Hepatocyte (in vitro differentiated cells): ENCODE results near the gene IQCF6. TPM values are rescaled to one million over a fixed set of nuclear protein-coding genes. Genes with fewer than 3 reads are reported as not detected.

Experiments used
- DNase-seq: peaks from one replicate; pipeline ENCODE4 v3.0.0-alpha.2; 2016; ENCODE audit warnings: low spot score
- H2AFZ ChIP-seq: fragments of 200-600 bp; sonication (generic); 2 replicates; pipeline ENCODE4 v1.6.0; 2016; ENCODE audit warnings: antibody characterized with exemption, mild to moderate bottlenecking
- H3K27ac ChIP-seq: fragments of 200-600 bp; sonication (generic); 2 replicates; pipeline ENCODE4 v1.5.1; 2016; ENCODE audit warnings: mild to moderate bottlenecking
- H3K27me3 ChIP-seq: fragments of 200-600 bp; sonication (generic); 2 replicates; pipeline ENCODE4 v1.6.1; 2016
- H3K36me3 ChIP-seq: fragments of 200-600 bp; sonication (generic); replicated peaks from 2 replicates; pipeline ENCODE4 v1.5.1; 2016; ENCODE audit warnings: low read depth; ENCODE audit not compliant: insufficient read depth
- H3K4me1 ChIP-seq: fragments of 200-600 bp; sonication (generic); 2 replicates; pipeline ENCODE4 v1.5.1; 2016; ENCODE audit warnings: mild to moderate bottlenecking, moderate library complexity; ENCODE audit not compliant: insufficient read depth
- H3K4me2 ChIP-seq: fragments of 200-600 bp; sonication (generic); 2 replicates; pipeline ENCODE4 v1.6.0; 2016
- H3K4me3 ChIP-seq: fragments of 200-600 bp; sonication (generic); 2 replicates; pipeline ENCODE4 v1.5.1; 2016; ENCODE audit warnings: mild to moderate bottlenecking
- H3K79me2 ChIP-seq: fragments of 200-600 bp; sonication (generic); 2 replicates; pipeline ENCODE4 v1.6.0; 2017; ENCODE audit warnings: mild to moderate bottlenecking
- H3K9me2 ChIP-seq: fragments of 200-600 bp; sonication (generic); replicated peaks from 2 replicates; pipeline ENCODE4 v1.6.0; 2017; ENCODE audit warnings: mild to moderate bottlenecking; ENCODE audit not compliant: insufficient read depth
- H3K9me3 ChIP-seq: fragments of 200-600 bp; sonication (generic); 2 replicates; pipeline ENCODE4 v1.5.1; 2016; ENCODE audit warnings: low read depth, mild to moderate bottlenecking
- H4K20me1 ChIP-seq: fragments of 200-600 bp; sonication (generic); 2 replicates; pipeline ENCODE4 v1.6.0; 2016; ENCODE audit warnings: mild to moderate bottlenecking; ENCODE audit not compliant: insufficient read depth, poor library complexity, severe bottlenecking
- EZH2 ChIP-seq: fragments of 200-600 bp; sonication (generic); IDR thresholded peaks from 2 replicates; pipeline ENCODE4 v1.6.1; 2016; ENCODE audit warnings: antibody characterized with exemption, mild to moderate bottlenecking, borderline replicate concordance
- EZH2phosphoT487 ChIP-seq: fragments of 200-600 bp; sonication (generic); IDR thresholded peaks from one replicate; pipeline ENCODE4 v1.6.1; 2018; ENCODE audit warnings: antibody characterized with exemption, mild to moderate bottlenecking, low read depth, moderate library complexity; ENCODE audit not compliant: unreplicated experiment, severe bottlenecking
- WGBS: methylation state at CpG from one replicate; pipeline ENCODE4 v1.1.6; 2016; ENCODE audit warnings: low lambda C conversion rate; ENCODE audit errors: missing lambda C conversion rate; 5-methylcytosine and 5-hydroxymethylcytosine counted together
- polyA plus RNA-seq: library from polyadenylated mRNA; unstranded; fragments of >200 nt; fragmentation: Nextera tagmentation; extraction: Ambion mirVana; gene quantifications from 2 replicates; pipeline ENCODE4 v1.2.1, GENCODE V29; 2016
- total RNA-seq: library from RNA; depleted of rRNA; stranded (reverse); fragments of >200 nt; gene quantifications from 2 replicates; pipeline ENCODE4 v1.2.3, GENCODE V29; 2014
- TF ChIP-seq, protein P1 (sequence below): fragments of 200-600 bp; sonication (generic); IDR thresholded peaks from 2 replicates; pipeline ENCODE4 v1.5.1; 2016; ENCODE audit warnings: antibody characterized with exemption, mild to moderate bottlenecking; ENCODE audit not compliant: poor library complexity

IQCF6 gene
- total RNA-seq (not detected in 2 replicates), polyA plus RNA-seq (not detected in 2 replicates)

DNA sequence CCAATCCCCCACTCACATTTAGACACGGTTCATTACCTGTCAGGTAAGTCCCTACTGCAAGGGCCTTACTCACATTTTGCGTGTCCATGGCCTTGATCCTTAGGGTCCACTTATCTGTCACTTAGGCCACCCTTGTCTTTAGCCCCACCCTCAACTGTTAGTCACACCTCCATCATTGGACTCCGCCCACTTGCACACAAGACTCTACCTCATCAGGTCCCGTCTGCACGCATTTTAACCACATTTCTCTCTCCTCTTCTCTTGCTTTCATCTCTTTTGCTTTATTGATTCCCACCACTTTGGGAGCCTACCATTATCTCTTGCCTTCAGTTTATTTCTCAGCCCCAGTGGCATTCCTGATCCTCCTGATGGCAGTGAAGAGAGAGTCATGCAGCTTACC lies at the start of gene IQCF6:
TSS of gene IQCF6 (minus strand) at position 101 of the 400 bp plus-strand sequence. CDS start at position 88, 13 bp downstream.
- Histone ChIP-seq H3K27me3 (peaks cover 1% of the 10 kb centered on the region), H3K9me2 (no peaks in the 10 kb centered on the region), H4K20me1 (no peaks in the 10 kb centered on the region), H3K9me3 (no peaks in the 10 kb centered on the region), H3K36me3 (no peaks in the 10 kb centered on the region), H3K79me2 (no peaks in the 10 kb centered on the region), H3K4me2 (no peak within 1 kb of the TSS), H3K27ac (no peak within 1 kb of the TSS), H2AFZ (no peak within 1 kb of the TSS), H3K4me1 (no peaks in the 10 kb centered on the region), H3K4me3 (no peak within 1 kb of the TSS)
- TF ChIP-seq, protein P1, sequence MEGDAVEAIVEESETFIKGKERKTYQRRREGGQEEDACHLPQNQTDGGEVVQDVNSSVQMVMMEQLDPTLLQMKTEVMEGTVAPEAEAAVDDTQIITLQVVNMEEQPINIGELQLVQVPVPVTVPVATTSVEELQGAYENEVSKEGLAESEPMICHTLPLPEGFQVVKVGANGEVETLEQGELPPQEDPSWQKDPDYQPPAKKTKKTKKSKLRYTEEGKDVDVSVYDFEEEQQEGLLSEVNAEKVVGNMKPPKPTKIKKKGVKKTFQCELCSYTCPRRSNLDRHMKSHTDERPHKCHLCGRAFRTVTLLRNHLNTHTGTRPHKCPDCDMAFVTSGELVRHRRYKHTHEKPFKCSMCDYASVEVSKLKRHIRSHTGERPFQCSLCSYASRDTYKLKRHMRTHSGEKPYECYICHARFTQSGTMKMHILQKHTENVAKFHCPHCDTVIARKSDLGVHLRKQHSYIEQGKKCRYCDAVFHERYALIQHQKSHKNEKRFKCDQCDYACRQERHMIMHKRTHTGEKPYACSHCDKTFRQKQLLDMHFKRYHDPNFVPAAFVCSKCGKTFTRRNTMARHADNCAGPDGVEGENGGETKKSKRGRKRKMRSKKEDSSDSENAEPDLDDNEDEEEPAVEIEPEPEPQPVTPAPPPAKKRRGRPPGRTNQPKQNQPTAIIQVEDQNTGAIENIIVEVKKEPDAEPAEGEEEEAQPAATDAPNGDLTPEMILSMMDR, result no peak
- TF ChIP-seq EZH2 (no peak), EZH2phosphoT487 (no peak)
- no peak for DNase-seq
- WGBS, result 97% methylated on average over 5 of the region's 5 CpGs

DNA sequence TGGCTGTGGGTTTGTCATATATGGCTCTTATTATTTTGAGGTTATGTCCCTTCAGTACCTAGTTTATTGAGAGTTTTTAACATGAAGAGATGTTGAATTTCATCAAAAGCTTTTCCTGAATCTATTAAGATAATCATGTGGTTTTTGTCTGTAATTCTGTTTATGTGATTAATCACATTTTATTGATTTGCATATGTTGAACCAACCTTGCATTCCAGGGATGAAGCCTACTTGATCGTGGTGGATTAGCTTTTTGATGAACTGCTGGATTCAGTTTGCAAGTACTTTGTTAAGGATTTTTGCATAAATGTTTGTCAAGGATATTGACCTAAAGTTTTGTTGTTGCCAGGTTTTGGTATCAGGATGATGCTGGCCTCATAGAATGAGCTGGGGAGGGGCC lies 49.3 kb upstream of the IQCF6 start:
- Histone ChIP-seq H3K4me2 (no peak overlapping the region), H3K9me3 (no peaks in the 10 kb centered on the region), H3K4me1 (no peaks in the 10 kb centered on the region), H4K20me1 (no peaks in the 10 kb centered on the region), H3K9me2 (no peaks in the 10 kb centered on the region), H3K79me2 (no peaks in the 10 kb centered on the region), H3K4me3 (no peak overlapping the region), H3K27ac (no peak overlapping the region), H3K27me3 (peaks cover 2% of the 10 kb centered on the region), H3K36me3 (no peaks in the 10 kb centered on the region), H2AFZ (no peak overlapping the region)
- WGBS, result 90% methylated on average over 1 of the region's 1 CpG
- no peak for DNase-seq
- TF ChIP-seq, protein P1, result no peak
- no peak for TF ChIP-seq EZH2
- TF ChIP-seq EZH2phosphoT487, result no peak

DNA sequence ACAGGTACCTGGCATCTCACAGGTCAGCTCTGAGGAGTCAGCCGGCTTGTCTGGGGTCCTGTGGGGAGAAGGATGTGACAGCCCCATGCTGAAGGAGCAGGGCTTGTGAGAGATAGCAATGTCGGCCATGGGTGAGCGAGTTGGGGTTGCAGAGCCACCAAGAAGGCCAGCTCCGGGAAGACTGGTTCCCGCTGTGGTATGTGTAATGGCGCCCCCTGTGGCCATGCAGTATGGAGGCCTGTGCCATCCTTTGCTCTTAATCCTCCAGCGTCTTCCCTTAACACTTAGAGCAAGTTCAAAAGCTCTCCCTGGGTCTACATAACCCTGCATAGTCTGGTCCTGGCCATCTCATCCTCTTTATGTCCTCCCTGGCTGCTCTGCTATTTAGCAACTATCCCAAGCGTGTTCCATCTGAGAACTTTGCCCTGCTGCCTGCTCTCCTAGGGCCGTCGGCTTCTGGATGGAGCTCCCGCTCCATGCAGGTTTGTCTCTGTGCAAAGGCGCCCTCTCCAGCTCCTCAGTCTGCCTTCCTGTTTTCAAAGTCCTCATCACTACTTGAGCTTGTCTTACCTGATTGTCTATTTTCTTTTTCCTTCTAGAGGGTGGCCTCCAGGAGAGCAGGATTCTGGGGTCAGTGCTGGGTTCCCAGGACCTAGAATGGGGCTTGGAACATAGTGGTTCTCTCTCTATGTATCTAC lies 40.8 kb upstream of the IQCF6 start:
- H3K9me3 ChIP-seq, result no peaks in the 10 kb centered on the region
- H3K27ac ChIP-seq, result no peak overlapping the region
- H4K20me1 ChIP-seq, result no peaks in the 10 kb centered on the region
- H2AFZ ChIP-seq, result no peak overlapping the region
- no peak for TF ChIP-seq EZH2phosphoT487
- TF ChIP-seq, protein P1, result no peak
- no peak for TF ChIP-seq EZH2
- no peak overlapping the region for H3K4me2 ChIP-seq
- no peaks in the 10 kb centered on the region for H3K27me3 ChIP-seq
- DNase-seq, result no peak
- no peaks in the 10 kb centered on the region for H3K4me1 ChIP-seq
- H3K79me2 ChIP-seq, result no peaks in the 10 kb centered on the region
- no peaks in the 10 kb centered on the region for H3K36me3 ChIP-seq
- 55% methylated on average over 12 of the region's 12 CpGs for WGBS
- no peaks in the 10 kb centered on the region for H3K9me2 ChIP-seq
- no peak overlapping the region for H3K4me3 ChIP-seq
